GOT3 (cell line): ENCODE data around the gene ADGRV1.

Experiments used
- DNase-seq: peaks from one replicate; lab custom pipeline; 2025; ENCODE audit warnings: mixed read lengths; lab: John Stamatoyannopoulos, UW

The ADGRV1 gene

DNA sequence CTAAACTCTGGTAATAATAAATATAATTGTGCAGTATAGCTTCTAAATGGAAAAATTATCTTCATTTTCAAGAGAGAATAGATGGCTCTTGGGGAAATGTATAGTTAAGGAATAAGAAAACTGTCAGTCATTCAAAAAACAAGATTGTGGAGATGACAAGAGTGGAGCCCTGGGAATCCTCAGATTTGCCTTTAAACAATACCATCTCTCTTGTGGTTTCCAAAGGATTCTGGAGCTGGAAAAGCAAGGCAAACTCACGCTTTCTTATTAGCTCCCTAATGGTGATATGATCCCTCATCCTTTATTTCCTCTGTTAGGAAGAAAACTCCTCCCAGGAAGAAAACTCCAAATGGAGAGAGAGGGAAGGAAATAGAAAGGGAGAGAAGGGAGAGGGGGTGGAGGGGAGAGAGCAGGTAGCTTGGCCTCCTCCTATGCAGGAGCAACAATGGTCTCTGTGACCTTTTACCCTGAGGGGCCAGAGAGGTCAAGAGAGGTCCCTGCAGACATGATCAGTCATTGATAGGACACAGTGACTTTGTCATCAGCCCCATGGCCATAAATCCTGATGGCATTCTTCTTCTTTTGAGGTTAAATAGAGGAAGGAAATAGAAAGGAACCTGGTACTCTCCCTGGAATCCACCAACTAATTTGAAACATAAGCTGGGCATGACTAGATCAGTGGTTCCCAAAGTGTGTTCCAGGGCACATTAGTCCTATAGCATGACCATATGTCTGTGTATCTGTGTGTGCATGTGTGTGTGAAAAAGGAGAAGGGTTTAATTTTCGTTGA is 512.4 kb downstream of the ADGRV1 start:
- no peak for DNase-seq

DNA sequence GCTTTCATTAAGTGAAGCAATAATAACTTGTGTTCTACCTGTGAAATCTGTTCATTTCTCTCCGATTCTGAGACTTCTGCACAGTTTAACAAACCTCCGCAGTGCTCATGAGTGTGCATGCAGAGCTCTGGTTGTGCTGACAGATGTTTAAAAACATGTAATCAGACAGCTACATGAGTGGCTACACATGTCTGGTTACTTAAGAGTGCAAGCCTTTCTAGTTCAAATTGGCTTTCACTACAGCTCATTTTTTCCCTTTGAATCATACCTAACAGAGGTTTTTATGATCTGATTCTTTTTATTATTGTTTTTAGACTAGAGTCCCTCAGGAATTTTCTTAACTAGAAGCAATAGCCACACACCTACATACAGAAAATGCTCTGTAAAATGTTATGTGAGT is 514.3 kb downstream of the ADGRV1 start:
- no peak for DNase-seq

DNA sequence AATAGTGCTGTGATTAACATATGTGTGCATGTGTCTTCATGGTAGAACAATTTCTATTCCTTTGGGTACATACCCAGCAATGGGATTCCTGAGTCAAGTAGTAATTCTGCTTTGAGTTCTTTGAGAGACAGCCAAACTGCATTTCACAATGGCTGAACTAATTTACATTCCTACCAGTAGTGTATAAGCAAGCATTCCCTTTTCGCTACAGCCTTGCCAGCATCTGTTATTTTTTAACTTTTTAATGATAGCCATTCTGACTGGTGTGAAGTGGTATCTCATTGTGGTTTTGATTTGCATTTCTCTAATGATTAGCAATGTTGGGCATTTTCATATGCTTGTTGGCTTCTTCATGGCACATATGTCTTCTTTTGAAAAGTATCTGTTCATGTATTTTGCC is 516.0 kb downstream of the ADGRV1 start:
- DNase-seq: no peak

DNA sequence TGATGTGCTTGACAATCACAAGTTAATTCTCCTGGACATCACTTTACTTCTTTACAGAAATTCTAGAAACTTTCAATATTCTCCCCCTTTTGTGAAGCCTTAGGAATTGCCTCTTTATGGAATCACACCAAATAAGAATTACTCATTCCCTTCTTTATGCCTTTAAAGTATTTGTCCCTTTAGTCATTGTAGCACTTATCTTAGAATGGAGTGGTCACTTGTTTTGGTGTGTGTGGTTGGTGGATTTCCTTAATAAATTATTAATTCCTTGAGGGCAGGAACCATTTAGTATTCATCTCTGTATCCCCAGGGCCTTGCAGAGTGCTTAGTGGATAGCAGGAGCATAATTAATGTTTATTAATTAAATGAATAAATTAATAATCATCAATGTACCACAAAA is 517.5 kb downstream of the ADGRV1 start:
- DNase-seq: no peak

DNA sequence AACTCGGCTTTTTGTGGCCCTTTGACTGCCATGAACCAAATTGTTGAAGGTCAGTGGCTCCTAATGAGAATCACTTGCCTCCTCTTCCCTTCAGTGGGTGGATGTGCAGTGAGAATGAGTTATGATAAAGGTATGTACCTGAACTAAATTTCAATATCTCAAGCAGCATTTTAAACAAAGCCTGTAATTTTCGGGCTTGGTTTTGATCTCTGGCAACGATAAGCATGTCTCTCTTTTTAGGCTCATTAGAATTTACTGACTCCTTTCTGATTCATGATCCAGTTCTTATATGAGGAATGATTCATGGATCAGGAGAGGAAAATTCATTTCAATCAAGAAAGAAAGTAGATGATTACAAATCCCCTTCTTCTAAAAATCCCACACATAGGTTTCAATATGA is 519.0 kb downstream of the ADGRV1 start:
- DNase-seq: no peak

DNA sequence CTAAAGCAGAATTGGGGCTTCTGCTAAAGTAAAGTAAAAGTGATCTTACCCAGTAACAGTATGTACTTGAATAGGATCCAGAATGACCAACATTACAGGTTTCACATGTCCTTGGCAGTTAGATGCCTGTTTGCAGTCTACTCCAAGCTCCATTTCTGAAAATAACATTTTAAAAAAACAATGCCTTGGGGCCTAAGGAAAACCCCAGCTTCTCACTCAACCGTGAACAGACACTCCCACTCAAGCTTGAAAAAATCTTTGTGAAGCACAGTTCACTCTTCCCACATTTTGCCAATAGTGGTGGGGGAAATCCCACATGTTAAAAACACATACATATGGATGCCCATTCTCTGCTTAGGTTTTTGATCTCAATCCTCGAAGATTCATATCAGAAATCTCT is 520.4 kb downstream of the ADGRV1 start:
- DNase-seq: no peak

DNA sequence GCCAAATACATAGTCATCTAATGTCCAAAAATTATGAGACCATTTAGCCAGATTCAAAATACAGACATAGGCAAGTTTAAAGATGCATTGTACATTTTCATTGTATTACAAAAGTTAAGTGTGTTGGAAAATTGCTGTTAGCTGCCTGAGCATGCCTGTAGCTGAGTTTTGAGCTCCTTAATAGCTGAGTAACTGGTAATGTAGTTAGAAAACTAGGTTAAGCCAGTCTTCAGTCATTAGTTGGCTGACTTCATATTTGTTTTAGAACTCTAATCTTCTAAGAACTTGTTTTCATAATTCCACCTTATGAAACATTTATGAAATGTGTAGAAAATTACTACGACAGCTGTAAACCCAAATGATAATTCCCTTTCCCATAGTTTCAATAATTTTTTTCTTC is 531.2 kb downstream of the ADGRV1 start:
- no peak for DNase-seq

DNA sequence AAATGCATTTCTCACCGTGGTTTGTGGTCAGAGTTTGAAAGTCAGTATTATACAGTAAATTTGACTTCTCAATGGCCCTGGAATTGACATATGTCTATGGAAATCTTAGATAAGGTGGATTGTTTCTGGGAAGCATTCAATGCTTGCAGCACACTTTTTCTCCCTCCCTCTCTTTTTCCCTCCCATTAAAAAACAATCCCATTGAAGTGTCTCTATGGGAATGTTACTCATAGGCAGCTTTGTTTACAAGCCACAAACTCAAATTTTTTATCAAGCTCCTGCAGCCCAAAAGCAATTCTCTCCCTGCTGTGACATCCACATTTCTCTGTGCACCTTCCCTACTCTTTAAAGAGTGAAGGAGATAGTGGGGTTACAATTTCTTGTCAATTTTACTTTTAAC is 532.4 kb downstream of the ADGRV1 start:
- DNase-seq: no peak

DNA sequence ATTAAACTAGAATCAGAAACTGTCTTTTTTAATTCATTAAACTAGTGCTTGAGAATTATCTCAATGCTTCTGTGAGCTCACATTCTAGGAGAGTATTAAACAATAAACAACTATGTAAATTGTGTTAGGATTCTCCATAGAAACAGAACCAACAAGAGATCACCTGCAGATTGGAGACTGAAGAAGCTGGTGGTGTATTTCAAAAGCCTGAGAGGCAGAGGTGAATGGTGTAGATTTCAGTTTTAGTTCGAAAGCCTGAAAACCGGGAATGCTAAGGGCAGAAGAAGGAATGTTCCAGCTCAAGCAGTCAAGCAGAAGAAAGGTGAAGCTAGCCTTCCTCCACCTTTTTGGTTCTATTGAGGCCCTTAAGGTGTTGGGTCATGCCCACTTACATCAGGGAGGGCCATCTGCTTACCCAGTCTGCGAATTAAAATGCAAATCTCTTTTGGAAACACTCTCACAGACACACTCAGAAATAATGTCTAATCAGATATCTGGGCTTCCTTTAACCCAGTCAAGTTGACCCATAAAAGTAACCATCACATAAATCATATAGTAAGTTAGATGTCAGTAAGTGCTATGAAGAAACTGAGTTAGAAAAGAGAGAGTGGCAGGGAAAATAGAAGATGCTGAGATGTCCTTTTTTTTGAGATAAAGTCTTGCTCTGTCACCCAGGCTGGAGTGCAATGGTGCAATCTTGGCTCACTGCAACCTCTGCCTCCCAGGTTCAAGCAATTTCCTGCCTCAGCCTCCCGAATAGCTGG is 533.1 kb downstream of the ADGRV1 start:
- DNase-seq: no peak

DNA sequence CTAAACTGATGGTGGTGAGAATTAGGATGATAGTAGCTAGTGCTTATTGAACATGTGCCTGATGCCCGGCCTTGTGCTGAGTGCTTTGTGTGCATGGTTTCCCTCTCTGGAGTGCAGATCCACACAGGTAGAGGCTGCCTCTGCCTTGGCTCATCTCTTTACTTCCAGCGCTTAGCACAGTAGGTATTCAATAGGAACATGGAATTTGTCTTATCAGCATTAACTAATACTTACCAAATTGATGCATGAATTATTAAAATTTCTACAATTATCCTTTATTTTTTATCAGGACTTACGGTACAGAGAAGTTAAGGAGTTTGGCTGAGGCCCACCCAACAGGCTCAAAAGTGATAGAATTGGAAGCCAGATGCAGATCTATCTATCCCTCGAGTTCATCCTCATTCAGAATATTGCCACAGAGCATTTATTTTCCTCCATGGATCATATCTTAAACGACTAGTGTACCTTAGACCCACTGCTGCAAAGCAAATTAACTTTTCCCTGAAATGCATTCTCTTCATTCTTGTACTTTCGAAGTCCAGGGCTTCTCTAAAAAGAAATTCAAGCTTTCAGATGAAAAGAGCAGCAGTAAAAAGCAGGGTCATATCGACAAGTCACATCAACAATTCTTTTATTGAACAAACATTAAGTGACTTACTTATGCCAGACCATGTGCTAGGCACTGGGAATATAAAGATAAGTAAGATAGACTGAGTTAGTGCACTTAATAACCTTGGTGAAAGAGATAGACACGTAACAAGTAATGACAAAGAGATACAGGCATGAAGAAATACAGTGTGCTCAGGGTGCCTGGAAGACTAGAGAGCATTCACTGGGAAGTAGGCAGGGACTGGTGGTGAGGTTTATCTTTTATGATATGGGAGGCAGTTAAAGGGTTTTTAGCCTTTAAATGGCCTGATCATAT is 534.5 kb downstream of the ADGRV1 start:
- no peak for DNase-seq

DNA sequence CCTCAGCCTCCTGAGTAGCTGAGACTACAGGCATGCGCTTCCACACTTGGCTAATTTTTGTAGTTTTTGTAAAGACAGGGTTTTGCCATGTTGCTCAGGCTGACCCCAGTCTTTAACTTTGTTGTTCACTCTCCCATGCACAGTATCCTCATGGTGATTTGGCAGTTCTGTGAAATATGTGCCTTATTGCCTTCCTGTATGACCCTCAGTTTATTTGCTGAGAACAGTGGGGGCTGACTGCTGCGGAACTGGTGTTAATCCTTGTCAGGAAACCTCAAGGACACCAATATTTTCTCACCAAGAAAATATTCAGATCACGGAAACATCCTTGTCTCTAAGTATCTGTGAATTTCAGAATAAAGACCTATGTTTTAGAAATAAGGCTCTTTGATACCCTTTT is 536.7 kb downstream of the ADGRV1 start:
- no peak for DNase-seq

DNA sequence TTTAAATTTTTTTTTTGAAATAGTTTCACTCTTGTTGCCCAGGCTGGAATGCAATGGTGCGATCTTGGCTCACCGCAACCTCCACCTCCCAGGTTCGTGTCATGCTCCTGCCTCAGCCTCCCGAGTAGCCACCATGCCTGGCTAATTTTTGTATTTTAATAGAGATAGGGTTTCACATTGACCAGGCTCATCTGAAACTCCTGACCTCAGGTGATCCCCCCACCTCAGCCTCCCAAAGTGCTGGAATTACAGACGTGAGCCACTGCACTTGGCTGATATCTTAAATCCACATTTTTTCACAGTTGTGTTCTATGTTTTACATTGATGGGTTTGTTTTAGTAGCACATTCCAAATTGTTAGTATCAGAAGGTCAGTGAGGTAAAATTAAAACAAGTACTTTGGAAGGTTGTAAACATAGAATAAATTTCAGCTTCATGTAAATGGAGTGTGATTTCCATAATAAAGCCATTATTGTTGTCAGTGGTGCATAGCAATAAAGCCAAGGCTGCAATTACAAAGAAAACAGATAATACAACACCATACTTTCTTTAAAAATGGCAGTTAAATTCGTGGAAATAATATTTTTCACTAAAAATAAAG is 537.3 kb downstream of the ADGRV1 start:
- no peak for DNase-seq

DNA sequence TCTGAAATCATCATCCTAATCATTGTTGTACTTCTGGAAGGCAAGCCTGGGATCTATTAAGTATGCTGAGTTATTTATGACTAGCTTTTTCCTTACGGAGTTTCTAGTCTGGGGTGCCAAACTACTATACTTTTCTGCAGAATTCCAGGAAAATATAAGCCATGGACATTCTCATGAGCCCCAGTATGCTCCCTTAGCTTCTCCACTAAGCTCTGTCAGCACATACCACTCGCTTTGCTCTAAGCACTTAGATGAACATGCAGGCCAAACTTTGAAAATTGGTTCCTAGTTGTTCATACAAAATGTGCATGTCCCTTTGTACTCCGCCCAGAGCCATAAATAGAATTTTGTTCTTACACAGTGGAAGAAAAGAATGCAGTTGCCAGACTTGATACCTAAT is 539.9 kb downstream of the ADGRV1 start:
- DNase-seq: no peak

DNA sequence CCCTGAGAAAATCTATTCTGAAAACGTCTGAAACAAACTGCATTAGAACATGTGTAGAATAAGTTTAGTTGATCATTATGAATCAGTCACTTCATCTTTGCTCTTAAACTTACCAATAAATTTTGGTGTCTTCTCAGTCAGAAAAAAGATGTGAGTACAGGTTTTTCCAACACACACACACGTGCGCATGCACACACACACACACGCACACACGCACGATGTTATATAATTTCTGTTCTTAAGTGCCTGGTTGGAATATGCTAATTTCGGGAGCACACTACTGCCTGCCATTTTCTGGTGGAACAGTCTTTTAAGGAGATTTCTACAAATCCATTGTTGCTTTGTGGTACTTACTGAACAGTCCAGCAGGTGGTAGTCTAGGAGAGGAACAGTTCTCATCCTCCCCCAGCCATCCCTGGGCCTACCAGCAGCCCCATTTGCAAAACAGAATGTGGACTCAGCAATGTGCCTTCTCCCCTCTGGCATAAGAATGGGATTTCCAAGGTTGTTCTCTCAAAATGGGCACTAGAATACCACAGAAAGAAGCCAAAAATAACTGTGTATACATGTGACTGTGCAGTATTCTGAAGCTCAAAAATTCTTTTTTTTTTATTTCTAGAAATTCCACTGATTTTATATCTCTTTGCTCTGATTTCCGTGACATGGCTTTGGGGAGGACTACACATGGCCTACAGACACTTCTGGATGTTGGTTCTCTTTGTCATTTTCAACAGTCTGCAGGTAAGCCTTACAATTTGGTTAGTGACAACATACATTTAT is 543.2 kb downstream of the ADGRV1 start:
- no peak for DNase-seq

DNA sequence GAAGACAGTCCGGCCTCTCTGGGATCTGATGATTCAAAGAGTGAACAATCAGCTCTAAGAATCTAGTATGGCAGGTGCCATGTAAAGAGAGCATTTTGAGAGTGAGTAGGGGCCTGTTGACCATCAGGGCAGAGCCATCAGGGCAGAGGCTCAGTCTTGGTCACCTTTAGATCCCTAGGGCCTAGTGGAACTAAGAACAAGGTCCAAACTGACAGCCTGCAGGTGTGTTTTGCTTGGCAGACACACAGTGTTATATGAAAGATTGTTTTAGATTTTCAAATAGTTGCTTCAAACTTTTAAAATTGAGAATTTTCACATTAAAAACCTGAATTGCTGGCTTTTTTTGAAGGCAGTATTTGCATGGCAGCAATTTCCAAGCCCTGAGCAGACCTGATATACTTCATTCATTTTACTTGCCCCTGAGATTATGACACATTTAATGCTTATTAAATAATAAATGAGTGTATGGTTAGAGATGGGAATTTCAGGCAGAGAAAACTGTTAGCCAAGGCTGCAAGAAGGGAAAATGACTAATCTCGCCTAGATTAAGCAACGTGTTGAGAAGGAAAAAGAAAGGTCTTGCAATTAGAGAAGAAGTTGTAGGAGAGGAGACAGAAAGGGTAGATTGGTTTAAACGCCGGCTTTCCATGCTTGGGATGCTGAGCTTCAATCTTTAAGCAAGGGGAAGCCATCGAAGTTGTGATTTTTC is 544.9 kb downstream of the ADGRV1 start:
- no peak for DNase-seq

DNA sequence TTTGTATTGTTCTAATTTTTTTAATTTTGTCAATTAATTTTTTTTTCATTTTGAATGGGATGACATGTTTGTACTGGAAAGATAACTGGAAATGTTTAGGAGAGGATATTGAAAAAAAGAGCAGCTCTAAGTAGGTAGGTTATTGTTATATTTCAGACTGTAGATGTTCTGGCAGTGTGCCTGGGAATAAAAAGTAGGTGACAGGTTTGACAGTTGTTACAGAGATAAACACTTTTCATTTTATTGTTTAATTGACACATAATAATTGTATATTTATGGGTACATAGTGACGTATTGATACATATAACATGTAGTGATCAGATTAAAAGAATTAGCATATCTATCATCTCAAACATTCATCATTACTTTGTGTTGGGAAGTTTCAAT is 545.5 kb downstream of the ADGRV1 start:
- no peak for DNase-seq

DNA sequence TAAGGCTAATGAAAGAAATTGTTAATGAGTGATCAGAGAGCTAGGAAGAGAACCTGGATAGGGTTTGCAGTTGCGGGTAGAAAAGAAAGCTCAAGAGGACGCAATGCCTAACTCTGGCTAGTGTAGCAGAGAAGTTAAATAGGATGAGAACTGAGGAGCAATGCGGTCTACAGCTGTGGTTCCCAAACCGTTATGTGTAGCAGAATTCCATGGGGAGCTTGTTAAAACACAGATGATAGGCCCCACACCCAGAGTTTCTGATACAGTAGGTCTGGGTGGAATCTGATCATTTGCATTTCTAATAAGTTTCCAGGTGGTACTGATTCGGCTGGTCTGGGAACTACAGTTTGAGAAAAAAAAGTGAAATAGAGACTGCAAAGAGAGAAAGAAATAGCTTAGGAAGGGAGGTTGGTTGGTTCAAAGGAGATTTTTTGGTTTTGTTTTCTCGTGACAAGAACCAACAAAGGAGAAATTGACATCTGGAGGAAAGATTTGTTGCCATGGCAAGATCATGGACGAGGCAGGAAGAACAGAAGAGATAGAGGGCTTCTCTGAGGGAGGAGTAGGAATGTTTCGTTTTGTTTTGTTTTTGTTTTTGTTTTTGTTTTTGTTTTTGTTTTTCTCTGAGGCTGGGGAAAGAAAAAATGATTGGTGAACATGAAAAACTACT is 548.4 kb downstream of the ADGRV1 start:
- DNase-seq: no peak

DNA sequence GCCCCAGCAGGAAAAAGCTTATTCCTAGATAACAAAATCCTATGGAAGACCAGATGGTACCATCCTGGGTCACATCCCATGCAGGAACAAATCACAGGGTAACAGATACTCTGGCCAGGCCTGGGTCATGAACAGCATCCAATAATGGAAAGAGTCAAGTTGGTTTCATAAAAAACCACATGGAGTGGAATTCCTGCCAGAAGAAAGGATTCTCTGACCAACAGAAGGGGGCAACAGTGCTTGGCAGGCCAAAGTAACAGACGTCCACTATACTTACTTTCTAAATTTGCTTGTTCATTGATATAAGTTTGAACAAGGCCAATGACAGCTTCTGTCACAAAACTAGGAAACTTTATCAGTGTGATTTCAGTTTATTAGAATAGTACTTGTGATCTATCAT is 551.0 kb downstream of the ADGRV1 start:
- DNase-seq: no peak

DNA sequence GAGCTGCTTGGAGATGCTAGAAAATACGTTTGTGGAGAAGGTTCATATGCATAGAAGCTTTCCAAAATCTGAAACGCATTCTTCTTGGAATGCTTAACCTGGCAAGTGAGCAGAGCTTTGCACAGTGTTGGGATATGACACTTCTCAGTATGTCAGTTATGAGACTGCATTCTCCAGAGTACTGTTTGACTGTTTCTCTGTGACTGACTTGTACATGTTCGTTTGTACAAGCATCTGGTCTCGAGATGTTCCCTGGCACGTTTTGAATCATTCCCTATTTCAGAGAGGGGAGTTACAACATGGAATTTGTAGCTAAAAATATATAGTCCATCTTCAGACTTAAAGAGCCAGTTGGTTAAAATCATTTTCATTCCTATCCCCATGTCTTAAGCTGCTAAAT is 552.1 kb downstream of the ADGRV1 start:
- no peak for DNase-seq
